ENCODE measurements around the gene AKAP13. TPM values are rescaled to one million over a fixed set of nuclear protein-coding genes. Genes with fewer than 3 reads are reported as not detected.

Gene AKAP13
- polyA plus RNA-seq, 2 of the 4 experiments (the other 2 are of a cell fraction), result 20.4 to 28.8 TPM

DNA sequence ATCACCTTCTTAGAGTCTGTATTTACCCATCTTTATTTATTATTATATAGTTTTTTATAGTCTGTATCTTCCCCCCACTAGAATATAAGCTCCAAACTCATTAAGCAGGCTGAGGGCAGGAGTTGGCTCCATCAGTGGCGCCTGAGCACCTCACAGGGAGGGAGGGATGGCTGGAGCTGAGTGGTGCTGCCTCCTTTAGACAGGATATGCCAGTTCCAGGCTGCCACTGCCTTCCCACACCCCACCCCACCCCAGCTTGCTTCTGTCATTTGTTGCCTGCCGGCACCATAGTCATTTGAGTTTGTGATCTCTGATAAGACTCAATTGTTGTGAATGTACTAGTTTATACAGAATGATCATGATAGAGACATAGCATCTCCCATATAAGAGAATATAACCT, 328.8 kb downstream of the AKAP13 start (continued):
- TF ChIP-seq POLR2AphosphoS2 (conservative IDR thresholded peaks at IDR 0.05; ENCODE audit: low read length), result no peak
- TF ChIP-seq BHLHE40 (IDR thresholded peaks at IDR 0.05; ENCODE audit: low read depth, low read length), result no peak
- no peak for TF ChIP-seq HOXB13 (CRISPR knock-in tag; IDR thresholded peaks at IDR 0.05; ENCODE audit: low read depth)
- no peak for TF ChIP-seq PHF8 (IDR thresholded peaks at IDR 0.05; ENCODE audit: borderline replicate concordance, low read depth)

- Histone ChIP-seq H3K4me1 (peaks cover 20% of the 10 kb centered on the region), H3K4me2 (no peak overlapping the region), H3K4me3 (no peak overlapping the region), H3K9me3 (no peaks in the 10 kb centered on the region), H3K27ac (no peak overlapping the region)
- no peak for DNase-seq (ENCODE audit: low read depth in 1 of 2, low spot score in 1 of 2)
- ChIA-PET CTCF (interaction anchor here (0.6 to 0.9 kb wide), 2 partner anchors 53 to 132 kb away, joined by 3 read pairs; no protein-coding TSS in a partner anchor), POLR2A (no interaction called here)
- 91% methylated on average over 7 of the region's 7 CpGs for WGBS (ENCODE audit: missing lambda C conversion rate)
- no peak for ATAC-seq
- TF ChIP-seq ELK1 (IDR thresholded peaks at IDR 0.05; ENCODE audit: low read depth, low read length), result no peak
- TF ChIP-seq E2F6 (IDR thresholded peaks at IDR 0.05; ENCODE audit: borderline replicate concordance, low read depth), result no peak
- no peak for FAIRE-seq
These were observed 330.0 kb downstream of the AKAP13 start for GRCh38 chr15:85710340-85710842.

- POLR2A ChIA-PET, result no interaction called here
- TF ChIP-seq BCL3 (IDR thresholded peaks at IDR 0.05) (no peak), ATOH8 (CRISPR knock-in tag; IDR thresholded peaks at IDR 0.05; ENCODE audit: low read depth) (no peak), CTCF (IDR thresholded peaks at IDR 0.05) (no peak), ZSCAN20 (CRISPR knock-in tag; IDR thresholded peaks at IDR 0.05) (no peak), PBX3 (IDR thresholded peaks at IDR 0.05) (no peak), FOSB (CRISPR knock-in tag; IDR thresholded peaks at IDR 0.05) (no peak)
- peaks cover 18% of the 10 kb centered on the region for H3K4me1 ChIP-seq
- CTCF ChIA-PET, result interaction anchor here (0.6 to 1.8 kb wide), 5 partner anchors 9 to 409 kb away, joined by 3 to 6 read pairs (median 3); no protein-coding TSS in a partner anchor
- no peak for ATAC-seq
- no peak overlapping the region for H3K4me2 ChIP-seq
- no peak overlapping the region for H3K4me3 ChIP-seq
- no peak for FAIRE-seq
- 93% methylated on average over 7 of the region's 7 CpGs for WGBS (ENCODE audit: missing lambda C conversion rate)
- no peaks in the 10 kb centered on the region for H3K9me3 ChIP-seq
- H3K27ac ChIP-seq, result no peak overlapping the region
- DNase-seq (ENCODE audit: low read depth in 1 of 2, low spot score in 1 of 2), result no peak
These were observed 331.3 kb downstream of the AKAP13 start for GRCh38 chr15:85711580-85712192.
